Colon (tissue), 2 donors: ENCODE measurements around the gene CREB3L1.

ENCODE experiments used
- FAIRE-seq: peaks from 2 replicates; lab custom pipeline; 2012; peaks lifted over from hg19 to GRCh38; lab: Jason Lieb, UNC
- donor health status: control.
- donor health status: control.

Gene CREB3L1

GRCh38 chr11:46345131-46345597 lies 67.7 kb downstream of the CREB3L1 start:
- no peak for FAIRE-seq

GRCh38 chr11:46345881-46346484 lies 68.5 kb downstream of the CREB3L1 start:
- no peak for FAIRE-seq

GRCh38 chr11:46346886-46347636 lies 69.6 kb downstream of the CREB3L1 start, which contains the start of gene DGKZ:
Gene DGKZ (plus strand): TSS chr11:46347463. CDS start chr11:46347660, 197 bp downstream.
- no peak for FAIRE-seq

GRCh38 chr11:46347637-46348311 lies 70.3 kb downstream of the CREB3L1 start:
- FAIRE-seq, result no peak

- no peak for FAIRE-seq
These were observed 71.3 kb downstream of the CREB3L1 start for GRCh38 chr11:46348566-46349401.

GRCh38 chr11:46350695-46351094 lies 73.2 kb downstream of the CREB3L1 start:
- FAIRE-seq, result no peak

- FAIRE-seq, result no peak
These were observed 73.7 kb downstream of the CREB3L1 start for GRCh38 chr11:46351148-46351547.

GRCh38 chr11:46351606-46352005 lies 74.1 kb downstream of the CREB3L1 start:
- FAIRE-seq, result no peak

GRCh38 chr11:46352063-46352841 lies 74.8 kb downstream of the CREB3L1 start:
- no peak for FAIRE-seq

- no peak for FAIRE-seq
These were observed 76.2 kb downstream of the CREB3L1 start for GRCh38 chr11:46353698-46354097.

- FAIRE-seq, result no peak
These were observed 79.5 kb downstream of the CREB3L1 start for GRCh38 chr11:46356924-46357482.

- FAIRE-seq, result no peak
These were observed 80.0 kb downstream of the CREB3L1 start for GRCh38 chr11:46357483-46357936.

GRCh38 chr11:46359953-46360352 lies 82.5 kb downstream of the CREB3L1 start:
- no peak for FAIRE-seq

GRCh38 chr11:46360878-46361277 lies 83.4 kb downstream of the CREB3L1 start:
- no peak for FAIRE-seq

- FAIRE-seq, result no peak
These were observed 84.1 kb downstream of the CREB3L1 start for GRCh38 chr11:46361283-46362155.

- no peak for FAIRE-seq
These were observed 84.9 kb downstream of the CREB3L1 start for GRCh38 chr11:46362156-46363030.

- FAIRE-seq, result no peak
These were observed 85.6 kb downstream of the CREB3L1 start for GRCh38 chr11:46363031-46363407.

GRCh38 chr11:46363455-46364005 lies 86.1 kb downstream of the CREB3L1 start:
- no peak for FAIRE-seq

- no peak for FAIRE-seq
These were observed 86.6 kb downstream of the CREB3L1 start for GRCh38 chr11:46364056-46364455.
